A673 (cell line): ENCODE results near the gene SMIM35.

ENCODE experiments used
- EZH2 ChIP-seq: fragments of 200-600 bp; sonication (generic); IDR thresholded peaks from 2 replicates; pipeline ENCODE4 v1.6.1; 2017; ENCODE audit warnings: borderline replicate concordance, low read depth, mild to moderate bottlenecking, mixed read lengths, antibody characterized with exemption, low read length; ENCODE audit not compliant: poor library complexity, severe bottlenecking
- TF ChIP-seq, protein P1 (sequence below): fragments of 300-800, 200-600 bp; sonication (generic); conservative IDR thresholded peaks from 2 replicates; pipeline ENCODE4 v1.5.1; 2017; ENCODE audit warnings: low read depth, mild to moderate bottlenecking, antibody characterized with exemption, low read length, moderate library complexity, mixed read lengths

GRCh38 chr11:118042141-118042540 lies 44.6 kb downstream of the SMIM35 start:
- TF ChIP-seq, protein P1, sequence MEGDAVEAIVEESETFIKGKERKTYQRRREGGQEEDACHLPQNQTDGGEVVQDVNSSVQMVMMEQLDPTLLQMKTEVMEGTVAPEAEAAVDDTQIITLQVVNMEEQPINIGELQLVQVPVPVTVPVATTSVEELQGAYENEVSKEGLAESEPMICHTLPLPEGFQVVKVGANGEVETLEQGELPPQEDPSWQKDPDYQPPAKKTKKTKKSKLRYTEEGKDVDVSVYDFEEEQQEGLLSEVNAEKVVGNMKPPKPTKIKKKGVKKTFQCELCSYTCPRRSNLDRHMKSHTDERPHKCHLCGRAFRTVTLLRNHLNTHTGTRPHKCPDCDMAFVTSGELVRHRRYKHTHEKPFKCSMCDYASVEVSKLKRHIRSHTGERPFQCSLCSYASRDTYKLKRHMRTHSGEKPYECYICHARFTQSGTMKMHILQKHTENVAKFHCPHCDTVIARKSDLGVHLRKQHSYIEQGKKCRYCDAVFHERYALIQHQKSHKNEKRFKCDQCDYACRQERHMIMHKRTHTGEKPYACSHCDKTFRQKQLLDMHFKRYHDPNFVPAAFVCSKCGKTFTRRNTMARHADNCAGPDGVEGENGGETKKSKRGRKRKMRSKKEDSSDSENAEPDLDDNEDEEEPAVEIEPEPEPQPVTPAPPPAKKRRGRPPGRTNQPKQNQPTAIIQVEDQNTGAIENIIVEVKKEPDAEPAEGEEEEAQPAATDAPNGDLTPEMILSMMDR, result no peak
- TF ChIP-seq EZH2, result no peak
